CD8-positive, alpha-beta memory T cell (primary cell): ENCODE data around the gene GPR35. TPM values are rescaled to one million over a fixed set of nuclear protein-coding genes. Genes with fewer than 3 reads are reported as not detected.
"Not testable (repeated sequence)": the region's sequence is repeated elsewhere in the genome, so short reads cannot be mapped to it uniquely, and the experiment has no call there.

Source experiments
- CTCF ChIA-PET: fragments of 350-600 bp; sonication (Branson Sonifier 250); formaldehyde crosslinking; loops from one replicate; lab custom pipeline; 2021; ENCODE audit warnings: antibody characterized with exemption; lab: Charles Lee
- POLR2A ChIA-PET: fragments of 350-600 bp; sonication (Branson Sonifier 250); formaldehyde crosslinking; loops from one replicate; lab custom pipeline; 2021; ENCODE audit warnings: antibody characterized with exemption; lab: Charles Lee
- DNase-seq, 5 donors: peaks; one replicate each; pipeline versions ENCODE4 v3.0.0 to v3.0.0-alpha.2; 2020 to 2022; ENCODE audit warnings: mixed read lengths in 1 of 5
- H3K27ac ChIP-seq: one replicate; pipeline ENCODE4 v1.7.0; 2013; ENCODE audit warnings: low read depth, mild to moderate bottlenecking, low read length, moderate library complexity
- H3K27me3 ChIP-seq: 2 replicates; pipeline ENCODE4 v1.7.0; 2013; ENCODE audit warnings: low read length, mild to moderate bottlenecking; ENCODE audit not compliant: insufficient read depth, poor library complexity, severe bottlenecking
- H3K36me3 ChIP-seq: 2 replicates; pipeline ENCODE4 v1.7.0; 2013; ENCODE audit warnings: mild to moderate bottlenecking, low read length, moderate library complexity; ENCODE audit not compliant: insufficient read depth
- H3K4me1 ChIP-seq: 2 replicates; pipeline ENCODE4 v1.7.0; 2013; ENCODE audit warnings: mild to moderate bottlenecking, low read length, moderate library complexity; ENCODE audit not compliant: insufficient read depth
- H3K4me3 ChIP-seq: 2 replicates; pipeline ENCODE4 v1.7.0; 2013; ENCODE audit warnings: mild to moderate bottlenecking, low read length
- H3K9me3 ChIP-seq: 2 replicates; pipeline ENCODE4 v1.7.0; 2013; ENCODE audit warnings: mild to moderate bottlenecking, low read length
- H3K27ac Mint-ChIP-seq, 8 donors: one replicate each; pipeline ENCODE4 v1.8.0; 2020 to 2021; ENCODE audit warnings: mixed read lengths in 8 of 8, mild to moderate bottlenecking in 6 of 8, inconsistent platforms in 3 of 8, moderate library complexity in 3 of 8
- H3K27me3 Mint-ChIP-seq, 2 donors: one replicate each; pipeline ENCODE4 v1.8.0; 2020 to 2021; ENCODE audit warnings: mixed read lengths in 2 of 2, mild to moderate bottlenecking in 1 of 2, moderate library complexity in 1 of 2
- H3K36me3 Mint-ChIP-seq, 3 donors: one replicate each; pipeline ENCODE4 v1.8.0; 2020 to 2021; ENCODE audit warnings: mixed read lengths in 3 of 3, inconsistent platforms in 1 of 3, mild to moderate bottlenecking in 1 of 3
- H3K4me1 Mint-ChIP-seq, 3 donors: one replicate each; pipeline ENCODE4 v1.8.0; 2020 to 2021; ENCODE audit warnings: mixed read lengths in 3 of 3, inconsistent platforms in 1 of 3, mild to moderate bottlenecking in 1 of 3
- H3K4me3 Mint-ChIP-seq, 7 donors: one replicate each; pipeline ENCODE4 v1.8.0; 2020 to 2021; ENCODE audit warnings: mixed read lengths in 7 of 7, mild to moderate bottlenecking in 6 of 7, moderate library complexity in 4 of 7, inconsistent platforms in 2 of 7
- H3K9me3 Mint-ChIP-seq, 5 donors: one replicate each; pipeline ENCODE4 v1.8.0; 2020 to 2022; ENCODE audit warnings: mixed read lengths in 5 of 5, mild to moderate bottlenecking in 3 of 5, moderate library complexity in 2 of 5, inconsistent platforms in 1 of 5
- polyA plus RNA-seq: library from polyadenylated mRNA; unstranded; fragments of 300-500 nt; fragmentation: Illumina TruSeq; gene quantifications from one replicate; pipeline ENCODE4 v1.2.3, GENCODE V29; 2021
- total RNA-seq, 2 experiments: library from RNA; stranded (reverse); gene quantifications; one replicate each; pipeline ENCODE4 v1.2.3, GENCODE V29; 2021

The GPR35 gene
- total and polyA plus RNA-seq, 3 experiments from 2014 or later, result 1.9 to 9.0 (median 8.4) TPM

DNA sequence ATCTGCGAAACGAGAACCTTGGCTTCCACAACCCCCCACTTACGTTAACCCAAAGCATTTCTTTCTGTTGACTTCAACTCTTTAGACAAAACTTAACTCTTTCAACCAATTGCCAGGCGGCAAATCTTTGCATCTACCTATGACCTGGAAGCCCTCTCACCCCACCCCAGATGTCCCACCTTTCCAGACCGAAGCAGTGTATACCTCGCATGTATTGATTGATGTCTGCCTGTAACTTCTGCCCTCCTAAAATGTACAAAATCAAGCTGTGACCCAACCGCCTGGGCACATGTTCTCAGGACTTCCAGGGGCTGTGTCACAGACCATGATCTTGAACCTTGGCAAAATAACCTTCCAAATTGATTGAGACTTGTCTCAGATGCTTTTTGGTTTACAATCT lies 45.1 kb downstream of the GPR35 start:
- ChIA-PET CTCF (no interaction called here), POLR2A (no interaction called here)
- no peaks in the 10 kb centered on the region for H3K4me1 ChIP-seq
- DNase-seq, result no peak
- peak overlapping the region in 1 of 8 donors; percentile 5 for H3K27ac Mint-ChIP-seq
- no peak overlapping the region for H3K4me3 Mint-ChIP-seq
- no peaks in the 10 kb centered on the region for H3K36me3 ChIP-seq
- H3K4me3 ChIP-seq, result no peak overlapping the region
- no peaks in the 10 kb centered on the region for H3K9me3 ChIP-seq
- peaks cover 16 to 34% of the 10 kb centered on the region in 2 donors for H3K27me3 Mint-ChIP-seq
- H3K27me3 ChIP-seq, result no peaks in the 10 kb centered on the region
- H3K4me1 Mint-ChIP-seq, result no peaks in the 10 kb centered on the region
- peaks cover 0 to 9% (median 7%) of the 10 kb centered on the region in 5 donors for H3K9me3 Mint-ChIP-seq
- H3K27ac ChIP-seq, result no peak overlapping the region
- peaks cover 0 to 11% (median 0%) of the 10 kb centered on the region in 3 donors for H3K36me3 Mint-ChIP-seq

GRCh38 chr2:240670950-240671349 lies 45.7 kb downstream of the GPR35 start:
- no peak overlapping the region for H3K27ac Mint-ChIP-seq
- CTCF ChIA-PET, result no interaction called here
- peaks cover 16 to 30% of the 10 kb centered on the region in 2 donors for H3K27me3 Mint-ChIP-seq

GRCh38 chr2:240672076-240672700 lies 46.9 kb downstream of the GPR35 start:
- Mint-ChIP-seq H3K36me3 (peaks cover 0 to 2% (median 0%) of the 10 kb centered on the region in 3 donors), H3K4me1 (no peaks in the 10 kb centered on the region), H3K27ac (no peak overlapping the region), H3K9me3 (peaks cover 0 to under 1% (median 0%) of the 10 kb centered on the region in 5 donors), H3K27me3 (peaks cover 11 to 19% of the 10 kb centered on the region in 2 donors), H3K4me3 (no peak overlapping the region)
- no peaks in the 10 kb centered on the region for H3K4me1 ChIP-seq
- no peaks in the 10 kb centered on the region for H3K27me3 ChIP-seq
- no peaks in the 10 kb centered on the region for H3K9me3 ChIP-seq
- H3K27ac ChIP-seq, result no peak overlapping the region
- CTCF ChIA-PET, result no interaction called here
- H3K36me3 ChIP-seq, result no peaks in the 10 kb centered on the region
- POLR2A ChIA-PET, result no interaction called here
- DNase-seq, result no peak
- H3K4me3 ChIP-seq, result no peak overlapping the region

More at GRCh38 chr2:240670950-240671349, 45.7 kb downstream of the GPR35 start:
- Mint-ChIP-seq H3K9me3 (peaks cover 0 to 7% (median 3%) of the 10 kb centered on the region in 5 donors), H3K4me3 (no peak overlapping the region), H3K36me3 (peaks cover 0 to 7% (median 0%) of the 10 kb centered on the region in 3 donors), H3K4me1 (no peaks in the 10 kb centered on the region)
- POLR2A ChIA-PET, result no interaction called here
- Histone ChIP-seq H3K27ac (no peak overlapping the region), H3K9me3 (no peaks in the 10 kb centered on the region), H3K4me1 (no peaks in the 10 kb centered on the region), H3K4me3 (no peak overlapping the region), H3K27me3 (no peaks in the 10 kb centered on the region), H3K36me3 (no peaks in the 10 kb centered on the region)
- no peak for DNase-seq

GRCh38 chr2:240672701-240673190 lies 47.5 kb downstream of the GPR35 start:
- no peaks in the 10 kb centered on the region for H3K36me3 ChIP-seq
- peaks cover 9 to 15% of the 10 kb centered on the region in 2 donors for H3K27me3 Mint-ChIP-seq
- H3K27me3 ChIP-seq, result no peaks in the 10 kb centered on the region
- H3K4me3 ChIP-seq, result no peak overlapping the region
- no peak for DNase-seq
- no peaks in the 10 kb centered on the region for H3K9me3 ChIP-seq
- no peak overlapping the region for H3K27ac Mint-ChIP-seq
- ChIA-PET POLR2A (no interaction called here), CTCF (no interaction called here)
- no peaks in the 10 kb centered on the region for H3K36me3 Mint-ChIP-seq
- H3K4me1 Mint-ChIP-seq, result no peaks in the 10 kb centered on the region
- no peak overlapping the region for H3K4me3 Mint-ChIP-seq
- H3K4me1 ChIP-seq, result no peaks in the 10 kb centered on the region
- H3K9me3 Mint-ChIP-seq, result no peaks in the 10 kb centered on the region
- no peak overlapping the region for H3K27ac ChIP-seq

DNA sequence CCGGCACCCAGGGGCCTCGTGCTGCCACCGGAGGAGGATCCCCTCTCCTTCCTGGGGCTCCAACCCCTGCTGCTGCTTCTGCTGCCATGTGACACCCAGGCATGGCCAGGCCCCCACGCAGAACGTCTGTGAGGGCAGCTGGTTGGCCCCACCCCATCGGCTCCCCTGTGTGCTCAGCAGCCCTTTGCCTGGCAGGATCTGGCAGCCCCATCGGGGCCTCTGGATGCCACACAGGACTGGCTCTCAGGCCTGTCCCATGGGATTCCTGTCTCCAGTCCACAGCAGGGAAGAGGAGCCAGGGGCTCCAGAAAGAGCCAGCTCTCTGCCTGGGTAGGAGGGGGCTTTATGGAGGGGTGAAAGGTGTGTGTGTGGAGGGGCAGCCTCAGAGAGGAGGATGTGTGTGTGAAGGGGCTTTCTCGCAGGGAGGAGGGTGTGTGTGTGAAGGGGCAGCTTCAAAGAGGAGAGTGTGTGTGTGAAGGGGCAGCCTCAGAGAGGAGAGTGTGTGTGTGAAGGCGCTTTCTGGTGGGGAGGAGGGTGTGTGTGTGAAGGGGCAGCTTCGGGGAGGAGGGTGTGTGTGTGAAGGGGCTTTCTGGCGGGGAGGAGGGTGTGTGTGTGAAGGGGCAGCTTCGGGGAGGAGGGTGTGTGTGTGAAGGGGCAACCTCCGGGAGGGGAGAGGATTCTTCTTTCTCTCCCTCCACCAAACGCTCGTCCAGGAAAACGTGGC lies 49.3 kb downstream of the GPR35 start:
- H3K4me1 Mint-ChIP-seq, CTCF ChIA-PET, POLR2A ChIA-PET, H3K4me1 ChIP-seq, H3K27me3 ChIP-seq, H3K27ac ChIP-seq, H3K27me3 Mint-ChIP-seq, H3K36me3 Mint-ChIP-seq, H3K27ac Mint-ChIP-seq, H3K4me3 ChIP-seq, H3K4me3 Mint-ChIP-seq, H3K9me3 Mint-ChIP-seq, H3K36me3 ChIP-seq, H3K9me3 ChIP-seq, DNase-seq: not testable (repeated sequence)

DNA sequence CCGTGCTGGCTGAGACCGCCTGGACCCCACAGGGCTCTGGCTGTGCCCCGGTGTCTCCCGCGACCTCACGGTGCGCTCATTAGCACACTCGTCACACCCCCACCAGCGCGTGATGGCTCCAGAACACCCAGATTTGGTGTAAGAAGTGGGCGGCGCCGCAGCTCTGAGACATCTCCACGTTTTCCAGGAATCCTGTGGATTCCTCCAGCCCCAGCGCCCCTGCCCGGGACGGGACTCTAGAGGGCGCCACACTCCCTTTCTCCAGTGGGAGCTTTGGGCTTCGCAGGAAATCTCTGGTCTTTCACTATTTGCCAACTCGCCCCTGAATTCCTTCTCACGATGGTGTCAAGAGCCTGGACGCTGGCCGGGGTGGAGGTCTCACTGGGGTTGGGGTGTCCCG lies 50.1 kb downstream of the GPR35 start:
- H3K4me3 ChIP-seq, CTCF ChIA-PET, H3K9me3 Mint-ChIP-seq, H3K36me3 Mint-ChIP-seq, H3K4me1 Mint-ChIP-seq, H3K27ac ChIP-seq, H3K27me3 ChIP-seq, H3K27ac Mint-ChIP-seq, H3K36me3 ChIP-seq, H3K4me1 ChIP-seq, H3K27me3 Mint-ChIP-seq, H3K9me3 ChIP-seq, POLR2A ChIA-PET, H3K4me3 Mint-ChIP-seq, DNase-seq: not testable (repeated sequence)

DNA sequence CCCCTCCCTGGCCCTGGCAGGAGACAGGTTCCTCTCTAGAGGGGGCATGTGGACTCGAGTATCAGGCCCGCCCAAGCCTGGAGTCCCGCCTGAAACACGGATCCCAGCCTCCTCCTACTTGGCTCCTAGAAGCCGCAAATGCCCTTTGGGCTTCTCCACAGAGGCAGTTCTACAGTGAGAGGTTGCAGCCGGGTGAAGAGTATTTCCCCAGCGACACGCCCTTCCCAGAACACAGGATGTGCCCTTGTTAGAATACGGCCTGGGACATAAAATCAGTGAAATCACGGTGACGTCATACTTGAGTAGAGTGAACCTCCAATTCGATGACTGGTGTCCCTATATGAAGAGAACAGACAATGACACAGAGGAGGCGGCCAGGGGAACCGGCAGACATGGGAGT lies 52.8 kb downstream of the GPR35 start:
- H3K27ac Mint-ChIP-seq, H3K4me1 ChIP-seq, H3K36me3 Mint-ChIP-seq, DNase-seq, H3K4me3 ChIP-seq, POLR2A ChIA-PET, H3K9me3 Mint-ChIP-seq, CTCF ChIA-PET, H3K4me3 Mint-ChIP-seq, H3K36me3 ChIP-seq, H3K27me3 Mint-ChIP-seq, H3K4me1 Mint-ChIP-seq, H3K27me3 ChIP-seq, H3K9me3 ChIP-seq, H3K27ac ChIP-seq: not testable (repeated sequence)

DNA sequence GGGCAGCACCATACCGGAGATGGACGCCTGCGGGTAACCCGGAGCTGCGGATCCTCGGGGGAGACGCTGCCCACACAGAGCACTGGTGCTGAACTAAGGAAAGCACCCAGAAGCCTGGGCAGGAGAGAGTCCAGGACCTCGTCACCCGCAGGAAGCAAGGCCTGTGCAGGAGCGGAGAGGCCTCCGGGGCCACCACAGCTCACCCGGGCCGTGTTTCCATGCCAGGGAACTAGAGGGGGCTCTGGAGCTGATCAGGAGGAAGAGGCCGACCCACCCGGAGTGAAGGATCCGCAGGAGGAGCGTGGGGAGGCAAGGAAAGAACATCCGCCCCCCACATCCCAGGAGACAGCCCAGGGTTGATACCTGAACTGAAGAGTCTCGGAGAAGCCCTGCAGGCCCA lies 53.6 kb downstream of the GPR35 start:
- H3K4me1 Mint-ChIP-seq, POLR2A ChIA-PET, H3K9me3 Mint-ChIP-seq: not testable (repeated sequence)

More for the DNA sequence above, 53.6 kb downstream of the GPR35 start:
- H3K9me3 ChIP-seq, H3K27me3 ChIP-seq, H3K27ac ChIP-seq, H3K36me3 Mint-ChIP-seq, H3K4me1 ChIP-seq, H3K4me3 ChIP-seq, H3K27me3 Mint-ChIP-seq, H3K4me3 Mint-ChIP-seq, H3K36me3 ChIP-seq, H3K27ac Mint-ChIP-seq, DNase-seq, CTCF ChIA-PET: not testable (repeated sequence)
